Suprapubic skin (tissue), 4 donors: ENCODE measurements around the gene GNAO1. TPM values are rescaled to one million over a fixed set of nuclear protein-coding genes. Genes with fewer than 3 reads are reported as not detected.

ENCODE experiments used
- DNase-seq, 2 donors: peaks; one replicate each; pipeline ENCODE4 v3.0.0-alpha.2; 2019; ENCODE audit warnings: low spot score in 2 of 2
- H3K27ac ChIP-seq: fragments of 200-600 bp; sonication (generic); one replicate; pipeline ENCODE4 v1.5.1; 2019
- H3K27me3 ChIP-seq: fragments of 200-600 bp; sonication (generic); one replicate; pipeline ENCODE4 v1.5.1; 2019
- H3K36me3 ChIP-seq: fragments of 200-600 bp; sonication (generic); one replicate; pipeline ENCODE4 v1.5.1; 2019
- H3K4me1 ChIP-seq: fragments of 200-600 bp; sonication (generic); one replicate; pipeline ENCODE4 v1.5.1; 2019
- H3K4me3 ChIP-seq: fragments of 200-600 bp; sonication (generic); one replicate; pipeline ENCODE4 v1.5.1; 2019; ENCODE audit warnings: mild to moderate bottlenecking
- H3K9me3 ChIP-seq: fragments of 200-600 bp; sonication (generic); one replicate; pipeline ENCODE4 v1.5.1; 2019
- CTCF ChIP-seq, 2 donors: fragments of 200-600 bp in 1 of 2; fragments of 450-650 bp in 1 of 2; sonication (generic) in 1 of 2; IDR thresholded peaks; one replicate each; pipeline ENCODE4 v1.5.1; 2016 to 2019; ENCODE audit warnings: antibody characterized with exemption in 2 of 2, mild to moderate bottlenecking in 1 of 2, moderate library complexity in 1 of 2
- EP300 ChIP-seq: sonication (generic); formaldehyde crosslinking; IDR thresholded peaks from one replicate; pipeline ENCODE4 v1.6.1; 2017; ENCODE audit warnings: antibody characterized with exemption
- POLR2A ChIP-seq, 2 donors: fragments of 450-650 bp; IDR thresholded peaks; one replicate each; pipeline ENCODE4 v1.6.1; 2017; ENCODE audit warnings: antibody characterized with exemption in 2 of 2, mild to moderate bottlenecking in 2 of 2, moderate library complexity in 2 of 2
- POLR2AphosphoS5 ChIP-seq, 3 donors: sonication (generic); formaldehyde crosslinking; IDR thresholded peaks; one replicate each; pipeline ENCODE4 v1.6.1; 2017; ENCODE audit warnings: antibody characterized with exemption in 3 of 3
- WGBS: methylation state at CpG from one replicate; pipeline ENCODE4 v1.1.5; 2018; 5-methylcytosine and 5-hydroxymethylcytosine counted together
- total RNA-seq, 4 donors: library from RNA; depleted of rRNA; stranded (reverse); fragments of >200 nt; gene quantifications; one replicate each; pipeline ENCODE4 v1.1.0, GENCODE V29; 2016

GNAO1 gene
- total RNA-seq, 4 donors from 2014 or later, result 2.4 to 7.6 (median 5.8) TPM

DNA sequence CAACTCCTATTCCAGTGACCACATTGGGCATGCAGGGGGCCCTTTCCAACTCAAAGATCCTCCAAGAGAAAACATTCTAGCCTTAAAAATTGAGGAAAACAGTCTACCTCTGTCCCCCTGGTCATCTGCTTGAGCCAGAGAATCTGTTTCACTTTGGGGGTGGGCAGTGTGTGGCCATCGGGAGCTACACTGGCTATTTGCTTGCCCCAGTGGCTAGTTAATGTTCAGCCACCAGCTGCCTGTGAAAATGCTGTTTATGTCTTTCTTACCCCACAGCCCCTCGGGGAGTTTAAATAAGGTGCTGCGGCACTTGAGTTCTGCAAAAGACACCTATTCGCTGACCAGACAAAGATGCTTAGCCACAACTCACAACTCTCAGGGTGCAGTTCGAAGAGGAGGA, 43.4 kb downstream of the GNAO1 start:
- no peaks in the 10 kb centered on the region for H3K4me1 ChIP-seq
- no peaks in the 10 kb centered on the region for H3K36me3 ChIP-seq
- TF ChIP-seq CTCF (IDR thresholded peaks at IDR 0.05) (no peak), EP300 (no peak), POLR2A (IDR thresholded peaks at IDR 0.05) (no peak), POLR2AphosphoS5 (IDR thresholded peaks at IDR 0.05) (no peak)
- no peak overlapping the region for H3K4me3 ChIP-seq
- DNase-seq, result no peak
- H3K27ac ChIP-seq, result no peak overlapping the region
- H3K9me3 ChIP-seq, result no peaks in the 10 kb centered on the region
- 98% methylated on average over 5 of the region's 5 CpGs for WGBS
- no peaks in the 10 kb centered on the region for H3K27me3 ChIP-seq

DNA sequence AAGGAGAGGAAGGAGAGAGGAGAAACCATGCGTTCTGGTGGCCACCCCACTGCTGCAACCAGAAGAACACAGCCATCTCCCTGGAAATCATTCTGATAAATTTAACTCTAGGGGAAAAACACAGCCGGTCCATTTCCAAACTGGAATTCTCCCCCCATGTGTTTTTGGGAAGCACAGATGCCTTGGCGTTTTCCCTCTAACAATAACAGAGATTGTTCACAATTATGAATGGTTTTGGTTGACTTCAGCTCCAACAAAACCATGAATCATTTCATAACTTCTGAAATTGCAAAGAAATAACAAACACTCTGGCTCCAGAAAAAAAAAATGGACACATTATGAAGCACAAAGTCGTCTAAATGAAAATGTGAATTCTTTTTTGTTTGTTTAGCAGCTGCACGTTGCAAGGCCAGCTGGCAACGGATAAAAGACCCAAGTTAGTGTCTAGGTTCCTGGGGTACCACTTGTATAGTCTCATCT, 46.2 kb downstream of the GNAO1 start:
- WGBS, result 52% methylated on average over 6 of the region's 6 CpGs
- Histone ChIP-seq H3K27ac (no peak overlapping the region), H3K4me1 (no peaks in the 10 kb centered on the region), H3K36me3 (no peaks in the 10 kb centered on the region), H3K4me3 (no peak overlapping the region), H3K9me3 (no peaks in the 10 kb centered on the region), H3K27me3 (no peaks in the 10 kb centered on the region)
- TF ChIP-seq POLR2AphosphoS5 (IDR thresholded peaks at IDR 0.05) (no peak), CTCF (IDR thresholded peaks at IDR 0.05) (no peak)
- no peak for DNase-seq

DNA sequence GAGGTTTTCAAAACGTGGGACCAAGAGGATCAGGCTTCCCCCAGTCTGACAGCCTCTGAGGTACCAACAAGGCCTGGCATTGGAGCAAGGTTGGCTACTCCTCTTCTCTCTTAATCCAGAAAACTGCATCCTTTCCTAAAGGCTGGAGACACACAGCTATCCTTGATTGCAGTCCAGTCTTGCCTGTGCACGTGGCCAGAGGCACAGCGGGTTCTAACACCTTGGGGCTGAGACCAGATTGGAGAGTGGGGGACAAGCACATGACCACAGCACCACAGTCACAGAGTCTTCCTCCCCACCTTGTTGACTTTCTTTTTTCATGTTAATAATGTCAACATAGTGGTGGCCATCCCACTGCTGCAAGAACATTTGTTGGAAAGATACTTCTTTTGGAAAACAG, 46.9 kb downstream of the GNAO1 start:
- no peak for DNase-seq
- Histone ChIP-seq H3K36me3 (no peaks in the 10 kb centered on the region), H3K27ac (no peak overlapping the region), H3K4me3 (no peak overlapping the region), H3K4me1 (no peaks in the 10 kb centered on the region), H3K9me3 (no peaks in the 10 kb centered on the region), H3K27me3 (no peaks in the 10 kb centered on the region)
- TF ChIP-seq POLR2A (IDR thresholded peaks at IDR 0.05) (no peak), EP300 (no peak), POLR2AphosphoS5 (IDR thresholded peaks at IDR 0.05) (no peak), CTCF (IDR thresholded peaks at IDR 0.05) (no peak)
- 53% methylated on average over 3 of the region's 3 CpGs for WGBS

DNA sequence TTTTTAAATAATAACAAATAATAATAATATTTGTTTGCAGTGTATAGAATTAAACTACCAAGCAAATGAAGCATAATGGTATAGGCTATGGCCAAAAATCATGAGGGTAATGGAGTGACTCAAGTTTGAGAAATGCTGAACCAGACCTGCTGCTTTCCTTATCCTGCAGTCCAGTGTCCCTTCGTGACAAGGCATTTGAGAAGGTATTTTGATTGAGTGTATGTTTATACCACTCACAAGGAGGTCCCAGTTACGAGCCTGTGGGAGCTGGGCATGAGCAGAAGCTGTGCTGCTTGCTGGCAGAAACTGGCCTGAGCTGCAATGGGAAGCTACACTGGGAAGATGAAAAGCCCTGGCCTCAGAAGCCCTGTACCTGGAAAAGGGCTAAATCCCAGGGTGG, 50.3 kb downstream of the GNAO1 start:
- WGBS, result 89% methylated on average over 2 of the region's 2 CpGs
- TF ChIP-seq POLR2AphosphoS5 (IDR thresholded peaks at IDR 0.05) (no peak), EP300 (no peak)

DNA sequence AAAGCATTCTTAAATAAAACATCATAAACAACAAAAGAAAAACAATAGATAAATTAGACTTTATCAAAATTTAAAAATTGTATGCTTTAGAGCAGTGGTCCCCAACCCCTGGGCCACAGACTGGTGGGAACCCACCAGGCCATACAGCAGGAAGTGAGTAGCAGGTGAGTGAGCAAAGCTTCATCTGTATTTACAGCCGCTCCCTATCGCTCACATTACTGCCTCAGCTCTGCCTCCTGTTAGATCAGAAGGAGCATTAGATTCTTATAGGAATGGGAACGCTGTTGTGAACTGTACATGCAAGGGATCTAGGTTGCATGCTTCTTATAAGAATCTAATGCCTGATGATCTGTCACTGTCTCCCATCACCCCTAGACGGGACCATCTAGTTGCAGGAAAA, 51.5 kb downstream of the GNAO1 start:
- Histone ChIP-seq H3K36me3 (no peaks in the 10 kb centered on the region), H3K9me3 (no peaks in the 10 kb centered on the region), H3K4me1 (no peaks in the 10 kb centered on the region), H3K27me3 (no peaks in the 10 kb centered on the region), H3K4me3 (no peak overlapping the region), H3K27ac (no peak overlapping the region)
- DNase-seq, result no peak
- no peak for TF ChIP-seq POLR2A (IDR thresholded peaks at IDR 0.05)
- TF ChIP-seq POLR2AphosphoS5 (IDR thresholded peaks at IDR 0.05), result no peak
- TF ChIP-seq EP300, result no peak
- no peak for TF ChIP-seq CTCF (IDR thresholded peaks at IDR 0.05)
- WGBS, result 99% methylated on average over 4 of the region's 4 CpGs

More for the DNA sequence above, 50.3 kb downstream of the GNAO1 start:
- Histone ChIP-seq H3K27ac (no peak overlapping the region), H3K36me3 (no peaks in the 10 kb centered on the region), H3K27me3 (no peaks in the 10 kb centered on the region), H3K4me1 (no peaks in the 10 kb centered on the region), H3K9me3 (no peaks in the 10 kb centered on the region), H3K4me3 (no peak overlapping the region)
- no peak for DNase-seq

GRCh38 chr16:56244612-56245011, 53.3 kb downstream of the GNAO1 start:
- WGBS, result 71% methylated on average over 1 of the region's 4 CpGs
- H3K9me3 ChIP-seq, result no peaks in the 10 kb centered on the region
- H3K4me1 ChIP-seq, result no peaks in the 10 kb centered on the region
- no peak for DNase-seq
- no peaks in the 10 kb centered on the region for H3K27me3 ChIP-seq
- no peak overlapping the region for H3K4me3 ChIP-seq
- no peaks in the 10 kb centered on the region for H3K36me3 ChIP-seq
- H3K27ac ChIP-seq, result no peak overlapping the region
- TF ChIP-seq POLR2A (IDR thresholded peaks at IDR 0.05) (no peak), CTCF (IDR thresholded peaks at IDR 0.05) (no peak), EP300 (no peak), POLR2AphosphoS5 (IDR thresholded peaks at IDR 0.05) (no peak)
